Neural cell (in vitro differentiated cells): ENCODE data around the gene C10orf62.
A peak's percentile ranks its signal among the peaks of the same experiment; 100 is the strongest.

Source experiments
- EP300 ChIP-seq: fragments of 450-650 bp; conservative IDR thresholded peaks from 2 replicates; pipeline ENCODE4 v1.6.1; 2014; ENCODE audit warnings: antibody characterized with exemption, mild to moderate bottlenecking, moderate library complexity; ENCODE audit not compliant: poor library complexity, severe bottlenecking
- POLR2AphosphoS5 ChIP-seq: IDR thresholded peaks from 2 replicates; pipeline ENCODE4 v1.6.1; 2012
- TF ChIP-seq, protein P1 (sequence below): fragments of 450-650 bp; IDR thresholded peaks from 2 replicates; pipeline ENCODE4 v1.5.1; 2014; ENCODE audit warnings: antibody characterized with exemption, mild to moderate bottlenecking, moderate library complexity; ENCODE audit not compliant: poor library complexity, severe bottlenecking
- TF ChIP-seq, protein P2 (sequence below): IDR thresholded peaks from 2 replicates; pipeline ENCODE4 v1.6.1; 2012; ENCODE audit warnings: borderline replicate concordance

DNA sequence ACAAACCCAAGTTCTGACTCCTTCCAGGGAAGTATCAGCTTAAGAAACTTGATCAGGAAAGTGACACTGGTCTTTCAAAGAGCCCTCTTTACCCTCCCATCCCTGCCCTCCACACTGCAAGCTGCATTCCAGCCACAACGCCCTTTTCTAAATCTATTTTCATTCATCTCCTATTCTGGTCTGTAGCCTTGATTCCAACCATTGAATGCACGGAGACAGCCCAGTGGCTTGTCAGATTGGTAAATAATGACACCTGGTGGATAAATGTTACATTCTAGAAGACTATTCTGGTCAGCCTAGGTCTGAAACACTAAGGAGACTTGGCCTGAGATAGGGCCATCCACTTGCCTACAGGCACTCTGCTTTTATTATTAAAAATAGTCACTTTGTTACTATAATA lies 22.9 kb downstream of the C10orf62 start:
- TF ChIP-seq, protein P1, sequence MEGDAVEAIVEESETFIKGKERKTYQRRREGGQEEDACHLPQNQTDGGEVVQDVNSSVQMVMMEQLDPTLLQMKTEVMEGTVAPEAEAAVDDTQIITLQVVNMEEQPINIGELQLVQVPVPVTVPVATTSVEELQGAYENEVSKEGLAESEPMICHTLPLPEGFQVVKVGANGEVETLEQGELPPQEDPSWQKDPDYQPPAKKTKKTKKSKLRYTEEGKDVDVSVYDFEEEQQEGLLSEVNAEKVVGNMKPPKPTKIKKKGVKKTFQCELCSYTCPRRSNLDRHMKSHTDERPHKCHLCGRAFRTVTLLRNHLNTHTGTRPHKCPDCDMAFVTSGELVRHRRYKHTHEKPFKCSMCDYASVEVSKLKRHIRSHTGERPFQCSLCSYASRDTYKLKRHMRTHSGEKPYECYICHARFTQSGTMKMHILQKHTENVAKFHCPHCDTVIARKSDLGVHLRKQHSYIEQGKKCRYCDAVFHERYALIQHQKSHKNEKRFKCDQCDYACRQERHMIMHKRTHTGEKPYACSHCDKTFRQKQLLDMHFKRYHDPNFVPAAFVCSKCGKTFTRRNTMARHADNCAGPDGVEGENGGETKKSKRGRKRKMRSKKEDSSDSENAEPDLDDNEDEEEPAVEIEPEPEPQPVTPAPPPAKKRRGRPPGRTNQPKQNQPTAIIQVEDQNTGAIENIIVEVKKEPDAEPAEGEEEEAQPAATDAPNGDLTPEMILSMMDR: peak; percentile 30
- TF ChIP-seq, protein P2, sequence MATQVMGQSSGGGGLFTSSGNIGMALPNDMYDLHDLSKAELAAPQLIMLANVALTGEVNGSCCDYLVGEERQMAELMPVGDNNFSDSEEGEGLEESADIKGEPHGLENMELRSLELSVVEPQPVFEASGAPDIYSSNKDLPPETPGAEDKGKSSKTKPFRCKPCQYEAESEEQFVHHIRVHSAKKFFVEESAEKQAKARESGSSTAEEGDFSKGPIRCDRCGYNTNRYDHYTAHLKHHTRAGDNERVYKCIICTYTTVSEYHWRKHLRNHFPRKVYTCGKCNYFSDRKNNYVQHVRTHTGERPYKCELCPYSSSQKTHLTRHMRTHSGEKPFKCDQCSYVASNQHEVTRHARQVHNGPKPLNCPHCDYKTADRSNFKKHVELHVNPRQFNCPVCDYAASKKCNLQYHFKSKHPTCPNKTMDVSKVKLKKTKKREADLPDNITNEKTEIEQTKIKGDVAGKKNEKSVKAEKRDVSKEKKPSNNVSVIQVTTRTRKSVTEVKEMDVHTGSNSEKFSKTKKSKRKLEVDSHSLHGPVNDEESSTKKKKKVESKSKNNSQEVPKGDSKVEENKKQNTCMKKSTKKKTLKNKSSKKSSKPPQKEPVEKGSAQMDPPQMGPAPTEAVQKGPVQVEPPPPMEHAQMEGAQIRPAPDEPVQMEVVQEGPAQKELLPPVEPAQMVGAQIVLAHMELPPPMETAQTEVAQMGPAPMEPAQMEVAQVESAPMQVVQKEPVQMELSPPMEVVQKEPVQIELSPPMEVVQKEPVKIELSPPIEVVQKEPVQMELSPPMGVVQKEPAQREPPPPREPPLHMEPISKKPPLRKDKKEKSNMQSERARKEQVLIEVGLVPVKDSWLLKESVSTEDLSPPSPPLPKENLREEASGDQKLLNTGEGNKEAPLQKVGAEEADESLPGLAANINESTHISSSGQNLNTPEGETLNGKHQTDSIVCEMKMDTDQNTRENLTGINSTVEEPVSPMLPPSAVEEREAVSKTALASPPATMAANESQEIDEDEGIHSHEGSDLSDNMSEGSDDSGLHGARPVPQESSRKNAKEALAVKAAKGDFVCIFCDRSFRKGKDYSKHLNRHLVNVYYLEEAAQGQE: no peak
- TF ChIP-seq POLR2AphosphoS5 (no peak), EP300 (no peak)
